ENCODE measurements around the gene MYO19. TPM values are rescaled to one million over a fixed set of nuclear protein-coding genes. Genes with fewer than 3 reads are reported as not detected.

The MYO19 gene
- total RNA-seq, 4 donors from 2014 or later, result 134 to 366 (median 154) TPM

GRCh38 chr17:36545465-36546417, 11.1 kb upstream of the MYO19 start:
- peak overlapping the region; percentile 82 for H3K4me3 ChIP-seq
- no peaks in the 10 kb centered on the region for H3K27me3 ChIP-seq
- TF ChIP-seq POLR2AphosphoS5 (IDR thresholded peaks at IDR 0.05), result peak; percentile 59 to 85 (median 71)
- peak; percentile 76 to 90 for TF ChIP-seq POLR2A (IDR thresholded peaks at IDR 0.05)
- no peak for TF ChIP-seq CTCF (IDR thresholded peaks at IDR 0.05)
- H3K4me1 ChIP-seq, result peaks cover 54% of the 10 kb centered on the region
- WGBS, result under 1% methylated on average over 32 of the region's 60 CpGs
- H3K36me3 ChIP-seq, result no peaks in the 10 kb centered on the region
- H3K27ac ChIP-seq, result peak overlapping the region; percentile 97
- peak; percentile 98 for DNase-seq (ENCODE audit: low spot score in 2 of 2)
- no peaks in the 10 kb centered on the region for H3K9me3 ChIP-seq

DNA sequence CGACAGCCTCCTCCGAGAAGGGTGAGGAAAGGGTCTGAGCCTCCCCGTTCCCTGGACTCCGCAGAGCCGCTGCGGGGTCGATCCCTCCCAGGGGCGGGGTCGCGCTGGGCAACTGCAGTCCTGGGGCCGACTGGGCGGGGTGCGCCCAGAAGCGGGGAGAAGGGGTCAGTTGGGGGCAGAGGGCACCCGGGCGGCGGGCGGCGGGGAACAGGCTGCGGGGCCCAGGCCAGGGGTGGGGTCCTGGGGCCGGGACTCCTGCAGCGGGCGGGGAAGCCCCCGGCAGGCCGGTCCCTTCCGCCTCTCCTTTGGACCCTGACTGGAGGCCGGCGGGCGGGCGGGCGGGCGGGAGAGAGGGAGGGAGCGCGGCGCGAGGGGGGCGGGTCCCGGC, 10.4 kb upstream of the MYO19 start:
- H3K4me1 ChIP-seq, result peaks cover 47% of the 10 kb centered on the region
- WGBS, result no CpG with 5 or more reads among the region's 38 CpGs

GRCh38 chr17:36544307-36545076, 9.8 kb upstream of the MYO19 start, which contains the start of gene GGNBP2:
Gene GGNBP2 (plus strand): TSS chr17:36544919. CDS start chr17:36545725, 806 bp downstream.
- Histone ChIP-seq H3K9me3 (no peaks in the 10 kb centered on the region), H3K4me1 (peaks cover 43% of the 10 kb centered on the region), H3K27me3 (no peaks in the 10 kb centered on the region), H3K27ac (peak within 1 kb of the TSS; percentile 97), H3K4me3 (peak within 1 kb of the TSS; percentile 82), H3K36me3 (no peaks in the 10 kb centered on the region)
- TF ChIP-seq EP300 (IDR thresholded peaks at IDR 0.05) (no peak), POLR2A (IDR thresholded peaks at IDR 0.05) (peak in 1 of 2 donors; percentile 73), POLR2AphosphoS5 (IDR thresholded peaks at IDR 0.05) (peak in 2 of 3 donors; percentile 64 to 90), CTCF (IDR thresholded peaks at IDR 0.05) (no peak)
- peak; percentile 94 to 97 for DNase-seq (ENCODE audit: low spot score in 2 of 2)
- 3% methylated on average over 29 of the region's 71 CpGs for WGBS

More for the DNA sequence above, 10.4 kb upstream of the MYO19 start:
- peak overlapping the region; percentile 82 for H3K4me3 ChIP-seq
- H3K36me3 ChIP-seq, result no peaks in the 10 kb centered on the region
- DNase-seq (ENCODE audit: low spot score in 2 of 2), result peak in 1 of 2 donors; percentile 89
- no peak for TF ChIP-seq CTCF (IDR thresholded peaks at IDR 0.05)
- no peak for TF ChIP-seq POLR2AphosphoS5 (IDR thresholded peaks at IDR 0.05)
- no peak for TF ChIP-seq POLR2A (IDR thresholded peaks at IDR 0.05)
- TF ChIP-seq EP300 (IDR thresholded peaks at IDR 0.05), result no peak
- no peaks in the 10 kb centered on the region for H3K27me3 ChIP-seq
- H3K9me3 ChIP-seq, result no peaks in the 10 kb centered on the region
- H3K27ac ChIP-seq, result peak overlapping the region; percentile 97

- Histone ChIP-seq H3K36me3 (no peaks in the 10 kb centered on the region), H3K4me1 (peaks cover 40% of the 10 kb centered on the region), H3K27ac (peak overlapping the region; percentile 97), H3K4me3 (peak overlapping the region; percentile 82), H3K27me3 (no peaks in the 10 kb centered on the region), H3K9me3 (no peaks in the 10 kb centered on the region)
- DNase-seq (ENCODE audit: low spot score in 2 of 2), result no peak
- TF ChIP-seq POLR2AphosphoS5 (IDR thresholded peaks at IDR 0.05) (no peak), EP300 (IDR thresholded peaks at IDR 0.05) (no peak), POLR2A (IDR thresholded peaks at IDR 0.05) (no peak), CTCF (IDR thresholded peaks at IDR 0.05) (no peak)
- 0% methylated on average over 7 of the region's 10 CpGs for WGBS
Observed at GRCh38 chr17:36544044-36544306, 9.3 kb upstream of the MYO19 start.

DNA sequence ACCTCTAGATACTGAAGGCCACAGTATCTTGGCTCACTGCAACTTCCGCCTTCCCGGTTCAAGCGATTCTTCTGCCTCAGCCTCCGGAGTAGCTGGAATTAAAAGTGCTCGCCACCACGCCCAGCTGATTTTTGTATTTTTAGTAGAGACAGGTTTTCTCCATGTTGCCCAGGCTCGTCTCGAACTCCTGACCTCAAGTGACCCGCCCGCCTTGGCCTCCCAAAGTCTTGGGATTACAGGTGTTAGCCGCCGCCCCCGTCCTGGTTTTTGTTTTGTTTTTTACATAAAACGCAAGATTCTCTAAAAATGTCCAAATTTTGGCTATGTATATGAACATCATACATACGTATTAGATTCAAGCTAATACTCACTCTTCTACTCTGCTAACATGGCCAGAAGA, 8.1 kb upstream of the MYO19 start:
- peaks cover 28% of the 10 kb centered on the region for H3K4me1 ChIP-seq
- TF ChIP-seq EP300 (IDR thresholded peaks at IDR 0.05) (no peak), CTCF (IDR thresholded peaks at IDR 0.05) (no peak), POLR2A (IDR thresholded peaks at IDR 0.05) (no peak), POLR2AphosphoS5 (IDR thresholded peaks at IDR 0.05) (no peak)
- no peak overlapping the region for H3K27ac ChIP-seq
- no peak overlapping the region for H3K4me3 ChIP-seq
- peaks cover 8% of the 10 kb centered on the region for H3K36me3 ChIP-seq
- no peak for DNase-seq (ENCODE audit: low spot score in 2 of 2)
- no peaks in the 10 kb centered on the region for H3K27me3 ChIP-seq
- H3K9me3 ChIP-seq, result no peaks in the 10 kb centered on the region
- 92% methylated on average over 15 of the region's 15 CpGs for WGBS

Measured in suprapubic skin (tissue), 4 donors.